GM12865 (cell line): Measurements from ENCODE around the gene ZNF334.
A peak's percentile ranks its signal among the peaks of the same experiment; 100 is the strongest.

ENCODE experiments used
- DNase-seq: peaks from one replicate; pipeline ENCODE4 v3.0.0; 2010; ENCODE audit warnings: low read depth
- H3K4me3 ChIP-seq: 2 replicates; pipeline ENCODE4 v1.5.1; 2011; ENCODE audit warnings: mild to moderate bottlenecking, low read depth, low read length, control low read depth
- CTCF ChIP-seq: IDR thresholded peaks from 2 replicates; pipeline ENCODE4 v1.5.1; 2011; ENCODE audit warnings: low read length, control low read depth, low read depth, inconsistent platforms; ENCODE audit not compliant: insufficient read depth; ENCODE audit errors: missing control alignments

ZNF334 gene

GRCh38 chr20:46530640-46531039 lies 17.3 kb upstream of the ZNF334 start:
- no peak overlapping the region for H3K4me3 ChIP-seq
- no peak for DNase-seq
- TF ChIP-seq CTCF, result no peak

- DNase-seq, result peak; percentile 19
- no peak for TF ChIP-seq CTCF
- H3K4me3 ChIP-seq, result no peak overlapping the region
Measured at GRCh38 chr20:46523696-46524328, 10.5 kb upstream of the ZNF334 start.

GRCh38 chr20:46523108-46523507 lies 9.7 kb upstream of the ZNF334 start:
- no peak overlapping the region for H3K4me3 ChIP-seq
- no peak for TF ChIP-seq CTCF
- no peak for DNase-seq

- DNase-seq, result peak; percentile 74
Measured at GRCh38 chr20:46520976-46521579, 7.7 kb upstream of the ZNF334 start.

GRCh38 chr20:46520540-46520939 lies 7.2 kb upstream of the ZNF334 start:
- no peak for TF ChIP-seq CTCF
- DNase-seq, result no peak
- no peak overlapping the region for H3K4me3 ChIP-seq

More at GRCh38 chr20:46520976-46521579, 7.7 kb upstream of the ZNF334 start:
- H3K4me3 ChIP-seq, result no peak overlapping the region
- TF ChIP-seq CTCF, result peak; percentile 79

- H3K4me3 ChIP-seq, result no peak overlapping the region
- no peak for TF ChIP-seq CTCF
- DNase-seq, result no peak
Measured at GRCh38 chr20:46519471-46520068, 6.2 kb upstream of the ZNF334 start.
